HepG2 (cell line): Measurements from ENCODE around the gene LITAFD. TPM values are rescaled to one million over a fixed set of nuclear protein-coding genes. Genes with fewer than 3 reads are reported as not detected.
A peak's percentile ranks its signal among the peaks of the same experiment; 100 is the strongest.

Experiments
- BORCS8-MEF2B ChIP-seq: sonication (generic); formaldehyde crosslinking; IDR thresholded peaks from 2 replicates; pipeline ENCODE4 v1.8.0; 2022; ENCODE audit warnings: mild to moderate bottlenecking, missing genetic modification reagents
- HINFP ChIP-seq: sonication (generic); formaldehyde crosslinking; IDR thresholded peaks from 2 replicates; pipeline ENCODE4 v1.4.0; 2020; ENCODE audit warnings: low read depth, mild to moderate bottlenecking, missing genetic modification reagents
- KLF12 ChIP-seq: sonication (generic); formaldehyde crosslinking; IDR thresholded peaks from 2 replicates; pipeline ENCODE4 v1.4.0; 2020; ENCODE audit warnings: missing genetic modification reagents, borderline replicate concordance
- MIXL1 ChIP-seq: IDR thresholded peaks from 2 replicates; pipeline ENCODE4 v1.6.1; 2016
- NR2C2 ChIP-seq: sonication (generic); formaldehyde crosslinking; IDR thresholded peaks from 2 replicates; pipeline ENCODE4 v1.4.0; 2020; ENCODE audit warnings: missing genetic modification reagents, mild to moderate bottlenecking, moderate library complexity, borderline replicate concordance
- RBFOX2 ChIP-seq: fragments of 200-400 bp; formaldehyde crosslinking; IDR thresholded peaks from 2 replicates; pipeline ENCODE4 v1.6.1; 2017; ENCODE audit warnings: low read depth, mild to moderate bottlenecking, low read length
- RBM22 ChIP-seq: fragments of 200-400 bp; formaldehyde crosslinking; optimal IDR thresholded peaks from 2 replicates; pipeline ENCODE3; 2017; ENCODE audit warnings: mild to moderate bottlenecking, low read length, moderate library complexity
- SIX4 ChIP-seq: sonication (generic); formaldehyde crosslinking; IDR thresholded peaks from 2 replicates; pipeline ENCODE4 v1.4.0; 2020; ENCODE audit warnings: missing genetic modification reagents
- SMYD3 ChIP-seq: sonication (generic); formaldehyde crosslinking; IDR thresholded peaks from 2 replicates; pipeline ENCODE4 v1.8.1; 2023; ENCODE audit warnings: mild to moderate bottlenecking, missing genetic modification reagents
- SRSF9 ChIP-seq: fragments of 200-400 bp; formaldehyde crosslinking; IDR thresholded peaks from 2 replicates; pipeline ENCODE4 v1.6.1; 2018; ENCODE audit warnings: borderline replicate concordance, mild to moderate bottlenecking, low read depth, low read length; ENCODE audit not compliant: insufficient read depth, poor library complexity, severe bottlenecking
- TBX2 ChIP-seq: sonication (generic); formaldehyde crosslinking; IDR thresholded peaks from 2 replicates; pipeline ENCODE4 v1.5.0; 2020; ENCODE audit warnings: missing genetic modification reagents, mild to moderate bottlenecking, borderline replicate concordance
- TMF1 ChIP-seq: sonication (generic); formaldehyde crosslinking; IDR thresholded peaks from 2 replicates; pipeline ENCODE4 v1.8.1; 2022; ENCODE audit warnings: low read depth, missing genetic modification reagents
- U2AF1 ChIP-seq: fragments of 200-400 bp; formaldehyde crosslinking; optimal IDR thresholded peaks from 2 replicates; pipeline ENCODE3; 2017; ENCODE audit warnings: mild to moderate bottlenecking, low read depth, low read length
- USF2 ChIP-seq, 2 experiments: sonication (generic) in 1 of 2; formaldehyde crosslinking in 1 of 2; IDR thresholded peaks; 2 replicates each; pipeline versions ENCODE4 v1.5.1 to v1.6.1; 2011 to 2020; ENCODE audit warnings: borderline replicate concordance in 1 of 2, low read depth in 1 of 2, low read length in 1 of 2, mild to moderate bottlenecking in 1 of 2, missing genetic modification reagents in 1 of 2, moderate library complexity in 1 of 2
- ZNF235 ChIP-seq: sonication (generic); formaldehyde crosslinking; IDR thresholded peaks from 2 replicates; pipeline ENCODE4 v1.8.1; 2023; ENCODE audit warnings: mild to moderate bottlenecking, missing genetic modification reagents, borderline replicate concordance
- ZNF253 ChIP-seq: sonication (generic); formaldehyde crosslinking; IDR thresholded peaks from 2 replicates; pipeline ENCODE4 v1.8.0; 2022; ENCODE audit warnings: mild to moderate bottlenecking, missing genetic modification reagents, borderline replicate concordance
- ZNF281 ChIP-seq: sonication (generic); formaldehyde crosslinking; IDR thresholded peaks from 2 replicates; pipeline ENCODE4 v1.4.0; 2020; ENCODE audit warnings: missing genetic modification reagents, borderline replicate concordance
- ZNF282 ChIP-seq: fragments of 450-650 bp; IDR thresholded peaks from 2 replicates; pipeline ENCODE4 v1.6.1; 2018; ENCODE audit not compliant: partially characterized antibody
- ZNF589 ChIP-seq: sonication (generic); formaldehyde crosslinking; conservative IDR thresholded peaks from 2 replicates; pipeline ENCODE4 v1.8.0; 2022; ENCODE audit warnings: mild to moderate bottlenecking, moderate library complexity, missing genetic modification reagents
- ZNF761 ChIP-seq: sonication (generic); formaldehyde crosslinking; conservative IDR thresholded peaks from 2 replicates; pipeline ENCODE4 v1.4.0; 2020; ENCODE audit warnings: mild to moderate bottlenecking, missing genetic modification reagents
- ZNF782 ChIP-seq: sonication (generic); formaldehyde crosslinking; IDR thresholded peaks from 2 replicates; pipeline ENCODE4 v1.4.0; 2020; ENCODE audit warnings: missing genetic modification reagents, mild to moderate bottlenecking, borderline replicate concordance
- ZNF792 ChIP-seq: IDR thresholded peaks from 2 replicates; pipeline ENCODE4 v1.6.1; 2016
- ZSCAN22 ChIP-seq: sonication (generic); formaldehyde crosslinking; IDR thresholded peaks from 2 replicates; pipeline ENCODE4 v1.4.0; 2020; ENCODE audit warnings: mild to moderate bottlenecking, missing genetic modification reagents
- polyA plus RNA-seq, 8 experiments: library from polyadenylated mRNA; depleted of rRNA in 3 of 8; stranded (reverse) in 7 of 8; unstranded in 1 of 8; fragments of >200 nt; fragmentation: Illumina TruSeq in 4 of 8; extraction: Trizol in 4 of 8; gene quantifications; 2 replicates each; pipeline versions ENCODE4 v1.2.1 to v1.2.3, GENCODE V29; 2011 to 2016; ENCODE audit warnings: low read depth in 4 of 8, missing spikeins in 1 of 8, mixed read lengths in 1 of 8; ENCODE audit not compliant: insufficient read depth in 1 of 8
- total RNA-seq, 5 experiments: library from RNA; depleted of rRNA; stranded (reverse); fragments of >200 nt; fragmentation: Illumina TruSeq; extraction: Trizol; gene quantifications; 2 replicates each; pipeline ENCODE4 v1.2.3, GENCODE V29; 2016; ENCODE audit warnings: low read depth in 1 of 5

Gene LITAFD
- total and polyA plus RNA-seq, 2 of the 13 experiments (the other 11 are each of a cell fraction or from before 2014, with no cell fraction given): not detected

- TF ChIP-seq HINFP (CRISPR knock-in tag) (peak; percentile 46; the same call in 1 of the 2 replicates), RBFOX2 (peak; percentile 95), RBM22 (peak; percentile 54), ZNF235 (CRISPR knock-in tag) (no peak; the same call in 1 of the 2 replicates), ZNF782 (CRISPR knock-in tag) (no peak), SRSF9 (no peak), ZSCAN22 (CRISPR knock-in tag) (no peak; the same call in 1 of the 2 replicates), BORCS8-MEF2B (CRISPR knock-in tag) (peak; percentile 80; the same call in 1 of the 2 replicates), ZNF589 (no peak), USF2 (IDR thresholded peaks at IDR 0.05; ENCODE audit: low read depth, low read length) (no peak), USF2 (CRISPR knock-in tag; IDR thresholded peaks at IDR 0.05; ENCODE audit: borderline replicate concordance) (peak; percentile 12; the same call in 1 of the 2 replicates), ZNF792 (CRISPR knock-in tag) (peak; percentile 80; the same call in 1 of the 2 replicates), ZNF282 (no peak), ZNF281 (CRISPR knock-in tag) (no peak), SMYD3 (CRISPR knock-in tag) (no peak), U2AF1 (peak; percentile 49), ZNF761 (CRISPR knock-in tag) (peak; percentile 69; the same call in 1 of the 2 replicates), TBX2 (peak; percentile 65; the same call in 1 of the 2 replicates), NR2C2 (no peak; the same call in 1 of the 2 replicates), ZNF253 (CRISPR knock-in tag) (peak; percentile 51; the same call in 1 of the 2 replicates), KLF12 (CRISPR knock-in tag) (no peak; the same call in 1 of the 2 replicates), TMF1 (CRISPR knock-in tag) (peak; percentile 41; the same call in 1 of the 2 replicates), MIXL1 (no peak), SIX4 (CRISPR knock-in tag) (no peak)
Observed at GRCh38 chr16:8868416-8869211, 13.5 kb upstream of the LITAFD start, which contains the start of gene CARHSP1 (continued).
